Fibroblast of villous mesenchyme (primary cell): ENCODE results near the gene OOSP4B. TPM values are rescaled to one million over a fixed set of nuclear protein-coding genes. Genes with fewer than 3 reads are reported as not detected.

Source experiments
- DNase-seq: peaks from one replicate; pipeline ENCODE4 v3.0.0-alpha.2; 2010; ENCODE audit warnings: low read depth
- H3K4me3 ChIP-seq: 2 replicates; pipeline ENCODE4 v1.5.1; 2011; ENCODE audit warnings: low read depth, mild to moderate bottlenecking, low read length
- total RNA-seq: library from RNA; depleted of rRNA; stranded (reverse); fragments of >200 nt; gene quantifications from 2 replicates; pipeline ENCODE4 v1.2.3, GENCODE V29; 2012
- TF ChIP-seq, protein P1 (sequence below): IDR thresholded peaks from 2 replicates; pipeline ENCODE4 v1.5.1; 2012; ENCODE audit warnings: low read depth, mild to moderate bottlenecking, low read length; ENCODE audit not compliant: insufficient read depth

The OOSP4B gene
- total RNA-seq, 1 donor, result not detected

DNA sequence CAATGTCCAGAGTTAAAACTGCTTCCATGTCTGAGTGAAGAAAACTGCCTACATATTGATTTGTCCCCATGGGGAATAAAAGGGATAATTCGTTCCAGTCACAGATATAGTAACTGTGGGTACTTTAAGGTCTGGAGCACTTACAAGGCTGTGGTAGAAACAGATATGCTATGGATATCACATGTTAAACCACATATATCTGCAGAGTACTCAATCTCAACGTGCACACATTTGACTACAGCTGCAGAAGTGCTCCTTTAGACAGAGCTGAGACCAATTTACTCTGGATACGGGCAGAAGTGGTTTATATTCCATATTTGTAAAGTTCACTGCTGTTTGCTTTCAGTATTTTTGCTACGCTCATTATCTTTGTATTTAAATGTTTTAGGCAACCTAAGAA is 61.8 kb downstream of the OOSP4B start:
- DNase-seq, result no peak
- TF ChIP-seq, protein P1, sequence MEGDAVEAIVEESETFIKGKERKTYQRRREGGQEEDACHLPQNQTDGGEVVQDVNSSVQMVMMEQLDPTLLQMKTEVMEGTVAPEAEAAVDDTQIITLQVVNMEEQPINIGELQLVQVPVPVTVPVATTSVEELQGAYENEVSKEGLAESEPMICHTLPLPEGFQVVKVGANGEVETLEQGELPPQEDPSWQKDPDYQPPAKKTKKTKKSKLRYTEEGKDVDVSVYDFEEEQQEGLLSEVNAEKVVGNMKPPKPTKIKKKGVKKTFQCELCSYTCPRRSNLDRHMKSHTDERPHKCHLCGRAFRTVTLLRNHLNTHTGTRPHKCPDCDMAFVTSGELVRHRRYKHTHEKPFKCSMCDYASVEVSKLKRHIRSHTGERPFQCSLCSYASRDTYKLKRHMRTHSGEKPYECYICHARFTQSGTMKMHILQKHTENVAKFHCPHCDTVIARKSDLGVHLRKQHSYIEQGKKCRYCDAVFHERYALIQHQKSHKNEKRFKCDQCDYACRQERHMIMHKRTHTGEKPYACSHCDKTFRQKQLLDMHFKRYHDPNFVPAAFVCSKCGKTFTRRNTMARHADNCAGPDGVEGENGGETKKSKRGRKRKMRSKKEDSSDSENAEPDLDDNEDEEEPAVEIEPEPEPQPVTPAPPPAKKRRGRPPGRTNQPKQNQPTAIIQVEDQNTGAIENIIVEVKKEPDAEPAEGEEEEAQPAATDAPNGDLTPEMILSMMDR, result no peak
- no peak overlapping the region for H3K4me3 ChIP-seq

DNA sequence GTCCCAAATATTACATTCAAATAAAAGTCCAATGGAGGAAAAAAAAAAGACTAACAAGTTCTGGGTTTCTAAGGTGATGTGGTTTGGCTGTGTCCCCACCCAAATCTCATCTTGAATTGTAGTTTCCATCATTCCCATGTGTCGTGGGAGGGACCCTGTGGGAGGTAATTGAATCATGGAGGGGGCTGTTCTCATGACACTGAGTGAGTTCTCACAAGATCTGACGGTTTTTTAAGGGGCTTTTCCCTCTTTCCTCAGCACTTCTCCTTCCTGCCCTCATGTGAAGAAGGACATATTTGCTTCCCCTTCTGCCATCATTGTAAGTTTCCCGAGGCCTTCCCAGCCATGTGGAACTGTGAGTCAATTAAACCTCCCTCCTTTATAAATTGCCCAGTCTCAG is 63.6 kb downstream of the OOSP4B start:
- no peak overlapping the region for H3K4me3 ChIP-seq
- no peak for DNase-seq
- TF ChIP-seq, protein P1, result no peak

Other genes with a start within 250 kb of the OOSP4B start
- 37.4 and 44.5 TPM in 2 replicates for gene MRPL16, start 206.4 kb upstream of the OOSP4B start, total RNA-seq
- gene CBLIF, start 171.7 kb upstream of the OOSP4B start, total RNA-seq, result not detected in 2 replicates
- not detected in 2 replicates for gene TCN1, start 150.7 kb upstream of the OOSP4B start, total RNA-seq
- gene OOSP3, start 138.4 kb upstream of the OOSP4B start, total RNA-seq, result not detected in 2 replicates
- gene OOSP1, start 78.7 kb upstream of the OOSP4B start, total RNA-seq, result not detected in 2 replicates
- not detected in 2 replicates for gene OOSP4A, start 53.1 kb upstream of the OOSP4B start, total RNA-seq
- gene OOSP2, start 23.2 kb downstream of the OOSP4B start, total RNA-seq, result not detected in 2 replicates
- gene MS4A3, start 39.5 kb downstream of the OOSP4B start, total RNA-seq, result not detected in 2 replicates
- not detected in 2 replicates for gene MS4A2, start 71.5 kb downstream of the OOSP4B start, total RNA-seq
- not detected in 2 replicates for gene MS4A6A, start 165.9 kb downstream of the OOSP4B start, total RNA-seq
- gene MS4A4E, start 226.0 kb downstream of the OOSP4B start, total RNA-seq, result not detected in 2 replicates